Activated CD4-positive, alpha-beta T cell treated with anti-CD3 and anti-CD28 coated beads for 36 hours (primary cell): ENCODE results near the gene TBX18. TPM values are rescaled to one million over a fixed set of nuclear protein-coding genes. Genes with fewer than 3 reads are reported as not detected.

Experiments used
- ATAC-seq: fragments of 200-7000 bp; cut with Tn5 transposase; one replicate; pipeline ENCODE4 v1.10.0; 2021; ENCODE audit warnings: mild to moderate bottlenecking, moderate library complexity
- CTCF ChIA-PET: fragments of 350-600 bp; sonication (Branson Sonifier 250); formaldehyde crosslinking; loops from one replicate; lab custom pipeline; 2021; ENCODE audit warnings: antibody characterized with exemption; lab: Charles Lee
- POLR2A ChIA-PET: fragments of 350-600 bp; sonication (Branson Sonifier 250); formaldehyde crosslinking; loops from one replicate; lab custom pipeline; 2021; ENCODE audit warnings: antibody characterized with exemption, inconsistent platforms; lab: Charles Lee
- DNase-seq: peaks from one replicate; pipeline ENCODE4 v3.0.0-alpha.2; 2020
- H3K27ac Mint-ChIP-seq: one replicate; pipeline ENCODE4 v1.8.0; 2021; ENCODE audit warnings: mixed read lengths
- H3K27me3 Mint-ChIP-seq: one replicate; pipeline ENCODE4 v1.8.0; 2021; ENCODE audit warnings: mixed read lengths
- H3K36me3 Mint-ChIP-seq: one replicate; pipeline ENCODE4 v1.8.0; 2021; ENCODE audit warnings: low read depth, mixed read lengths
- H3K4me1 Mint-ChIP-seq: one replicate; pipeline ENCODE4 v1.8.0; 2021; ENCODE audit warnings: mixed read lengths
- H3K4me3 Mint-ChIP-seq: one replicate; pipeline ENCODE4 v1.8.0; 2021; ENCODE audit warnings: mild to moderate bottlenecking, moderate library complexity, mixed read lengths
- H3K9me3 Mint-ChIP-seq: one replicate; pipeline ENCODE4 v1.8.0; 2021; ENCODE audit warnings: low read depth, mixed read lengths
- intact Hi-C, 2 experiments: fragments of 100-400 bp; cut with DNase I in 1 of 2; cut with micrococcal nuclease in 1 of 2; formaldehyde crosslinking; loops; one replicate each; pipeline versions ENCODE4 v1.14.2 to v1.15.1; 2022 to 2024; cut with DNase I, micrococcal nuclease
- total RNA-seq, 2 experiments: library from RNA; stranded (reverse); gene quantifications; one replicate each; pipeline ENCODE4 v1.2.3, GENCODE V29; 2021

The TBX18 gene
- total RNA-seq, 2 experiments from 2014 or later: not detected

DNA sequence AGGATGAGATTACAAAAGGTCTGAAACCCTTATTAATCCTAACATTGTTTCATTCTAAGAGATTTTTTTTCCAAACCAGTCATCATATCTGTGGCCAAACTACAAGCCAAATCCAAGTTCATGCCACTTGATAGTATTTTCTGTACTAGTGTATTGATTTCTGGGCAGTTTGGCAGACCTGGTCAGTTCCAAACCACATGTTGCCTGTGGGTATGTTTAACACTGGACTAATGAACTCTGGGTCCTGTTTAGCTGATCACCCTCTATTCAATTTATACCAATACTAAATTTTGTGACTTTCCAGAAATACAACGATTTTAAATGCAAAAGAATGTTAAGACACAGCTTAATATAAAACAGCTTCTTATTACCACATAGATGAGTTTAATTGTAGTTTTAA lies 24.0 kb downstream of the TBX18 start:
- DNase-seq (no peak), ATAC-seq (no peak)
- Mint-ChIP-seq H3K4me3 (no peak overlapping the region), H3K4me1 (no peaks in the 10 kb centered on the region), H3K9me3 (no peaks in the 10 kb centered on the region), H3K36me3 (no peaks in the 10 kb centered on the region), H3K27ac (no peak overlapping the region), H3K27me3 (no peaks in the 10 kb centered on the region)
- POLR2A ChIA-PET: no interaction called here
- CTCF ChIA-PET: interaction anchor here (0.8 kb wide), 1 partner anchor 56 kb away, joined by 3 read pairs; no protein-coding TSS in a partner anchor
- intact Hi-C loops: no loop called here

- intact Hi-C loops: no loop called here
- Mint-ChIP-seq H3K9me3 (no peaks in the 10 kb centered on the region), H3K27me3 (no peaks in the 10 kb centered on the region), H3K27ac (no peak overlapping the region), H3K4me3 (no peak overlapping the region), H3K4me1 (no peaks in the 10 kb centered on the region), H3K36me3 (no peaks in the 10 kb centered on the region)
- DNase-seq (no peak), ATAC-seq (no peak)
- CTCF ChIA-PET: no interaction called here
- POLR2A ChIA-PET: no interaction called here
These were observed 24.6 kb downstream of the TBX18 start for GRCh38 chr6:84739866-84740208.

- Mint-ChIP-seq H3K27ac (no peak overlapping the region), H3K4me1 (no peaks in the 10 kb centered on the region), H3K9me3 (no peaks in the 10 kb centered on the region), H3K27me3 (no peaks in the 10 kb centered on the region), H3K4me3 (no peak overlapping the region), H3K36me3 (no peaks in the 10 kb centered on the region)
- intact Hi-C loops: no loop called here
- ChIA-PET POLR2A (no interaction called here), CTCF (no interaction called here)
- DNase-seq (no peak), ATAC-seq (no peak)
These were observed 25.2 kb downstream of the TBX18 start for GRCh38 chr6:84738996-84739865.

GRCh38 chr6:84733889-84734288 lies 30.5 kb downstream of the TBX18 start:
- Mint-ChIP-seq H3K27me3 (no peaks in the 10 kb centered on the region), H3K4me3 (no peak overlapping the region), H3K27ac (no peak overlapping the region), H3K36me3 (no peaks in the 10 kb centered on the region), H3K4me1 (no peaks in the 10 kb centered on the region), H3K9me3 (no peaks in the 10 kb centered on the region)
- no peak for ATAC-seq
- CTCF ChIA-PET: no interaction called here
- intact Hi-C loops: no loop called here
- POLR2A ChIA-PET: no interaction called here
- no peak for DNase-seq

DNA sequence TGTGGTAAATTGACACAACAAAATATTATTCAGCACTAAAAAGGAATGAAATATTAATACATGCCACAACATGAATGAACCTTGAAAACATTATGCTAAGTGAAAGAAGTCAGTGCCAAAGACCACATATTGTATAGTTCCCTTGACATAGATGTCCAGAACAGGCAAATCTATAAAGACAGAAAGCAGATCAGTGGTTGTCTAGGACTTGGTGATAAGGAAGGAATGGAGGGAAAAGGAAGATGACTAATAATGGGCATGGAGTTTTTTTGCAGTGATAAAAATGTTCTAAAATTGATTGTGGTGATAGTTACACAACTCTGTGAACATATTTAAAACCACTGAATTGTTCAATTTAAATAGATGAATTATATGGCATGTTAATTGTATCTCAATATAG lies 32.5 kb downstream of the TBX18 start:
- Mint-ChIP-seq H3K36me3 (no peaks in the 10 kb centered on the region), H3K27me3 (no peaks in the 10 kb centered on the region), H3K4me1 (no peaks in the 10 kb centered on the region), H3K9me3 (no peaks in the 10 kb centered on the region), H3K27ac (no peak overlapping the region), H3K4me3 (no peak overlapping the region)
- no peak for ATAC-seq
- CTCF ChIA-PET: no interaction called here
- no peak for DNase-seq
- intact Hi-C loops: no loop called here
- POLR2A ChIA-PET: no interaction called here

DNA sequence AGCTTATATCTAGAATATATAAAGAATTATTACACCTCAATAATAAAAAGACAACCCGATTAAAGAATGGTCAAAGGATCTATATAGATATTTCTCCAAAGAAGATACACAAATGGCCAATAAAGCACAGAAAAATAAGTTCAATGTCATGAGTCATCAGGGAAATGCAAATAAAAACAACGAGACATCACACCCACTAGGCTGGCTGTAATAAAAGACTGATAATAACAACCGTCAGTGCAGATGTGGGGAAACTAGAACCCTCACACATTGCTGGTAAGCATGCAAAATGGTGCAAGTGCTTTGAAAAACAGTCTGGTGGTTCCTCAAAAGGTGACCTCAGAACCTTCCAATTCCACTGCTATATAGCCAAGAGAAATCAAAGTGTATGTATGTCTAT lies 33.0 kb downstream of the TBX18 start:
- Mint-ChIP-seq H3K27me3 (no peaks in the 10 kb centered on the region), H3K4me3 (no peak overlapping the region), H3K27ac (no peak overlapping the region), H3K9me3 (no peaks in the 10 kb centered on the region), H3K4me1 (no peaks in the 10 kb centered on the region), H3K36me3 (no peaks in the 10 kb centered on the region)
- ChIA-PET CTCF (interaction anchor here (0.6 kb wide), 1 partner anchor 21 kb away, joined by 4 read pairs; no protein-coding TSS in a partner anchor), POLR2A (no interaction called here)
- intact Hi-C loops: no loop called here
- ATAC-seq: no peak
- DNase-seq: no peak

- Mint-ChIP-seq H3K4me1 (no peaks in the 10 kb centered on the region), H3K4me3 (no peak overlapping the region), H3K9me3 (no peaks in the 10 kb centered on the region), H3K27ac (no peak overlapping the region), H3K36me3 (no peaks in the 10 kb centered on the region), H3K27me3 (no peaks in the 10 kb centered on the region)
- no peak for DNase-seq
- POLR2A ChIA-PET: no interaction called here
- ATAC-seq: no peak
- CTCF ChIA-PET: interaction anchor here (0.6 kb wide), 1 partner anchor 34 kb away, joined by 4 read pairs; no protein-coding TSS in a partner anchor
- intact Hi-C loops: no loop called here
These were observed 35.8 kb downstream of the TBX18 start for GRCh38 chr6:84728602-84729001.

DNA sequence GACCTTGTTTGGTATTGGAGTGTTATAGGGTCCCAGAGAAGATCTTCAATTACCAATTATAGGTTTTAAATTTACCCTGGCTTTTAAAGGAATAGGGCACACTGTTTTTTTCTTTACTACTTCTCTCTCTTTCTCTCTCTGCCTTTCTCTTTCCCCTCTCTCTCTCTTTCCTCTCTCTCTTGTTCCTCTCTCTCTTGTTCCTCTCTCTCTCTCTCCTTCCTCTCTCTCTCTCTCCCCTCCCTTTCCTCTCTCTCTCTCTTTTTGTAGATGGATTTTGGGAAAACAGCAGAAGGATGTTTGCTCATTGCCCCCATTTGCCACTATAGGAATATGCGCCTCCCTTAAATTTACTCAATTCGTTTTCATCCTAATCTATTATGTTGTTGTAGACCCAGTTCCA lies 45.2 kb downstream of the TBX18 start:
- CTCF ChIA-PET: no interaction called here
- no peaks in the 10 kb centered on the region for H3K36me3 Mint-ChIP-seq
- POLR2A ChIA-PET: no interaction called here
- H3K9me3 Mint-ChIP-seq: no peaks in the 10 kb centered on the region
- H3K27me3 Mint-ChIP-seq: no peaks in the 10 kb centered on the region
- DNase-seq (no peak), ATAC-seq (no peak)
- intact Hi-C loops: no loop called here
- no peak overlapping the region for H3K27ac Mint-ChIP-seq
- H3K4me3 Mint-ChIP-seq: no peak overlapping the region
- H3K4me1 Mint-ChIP-seq: no peaks in the 10 kb centered on the region

GRCh38 chr6:84718038-84718955 lies 46.1 kb downstream of the TBX18 start:
- no peaks in the 10 kb centered on the region for H3K27me3 Mint-ChIP-seq
- H3K36me3 Mint-ChIP-seq: no peaks in the 10 kb centered on the region
- no peak for ATAC-seq
- H3K27ac Mint-ChIP-seq: no peak overlapping the region
- ChIA-PET CTCF (interaction anchor here (0.7 kb wide), 1 partner anchor 13 kb away, joined by 3 read pairs; no protein-coding TSS in a partner anchor), POLR2A (no interaction called here)
- H3K4me3 Mint-ChIP-seq: no peak overlapping the region
- no peak for DNase-seq
- H3K4me1 Mint-ChIP-seq: no peaks in the 10 kb centered on the region
- H3K9me3 Mint-ChIP-seq: no peaks in the 10 kb centered on the region
- intact Hi-C loops: no loop called here

GRCh38 chr6:84709121-84709520 lies 55.3 kb downstream of the TBX18 start:
- no peaks in the 10 kb centered on the region for H3K4me1 Mint-ChIP-seq
- H3K4me3 Mint-ChIP-seq: no peak overlapping the region

DNA sequence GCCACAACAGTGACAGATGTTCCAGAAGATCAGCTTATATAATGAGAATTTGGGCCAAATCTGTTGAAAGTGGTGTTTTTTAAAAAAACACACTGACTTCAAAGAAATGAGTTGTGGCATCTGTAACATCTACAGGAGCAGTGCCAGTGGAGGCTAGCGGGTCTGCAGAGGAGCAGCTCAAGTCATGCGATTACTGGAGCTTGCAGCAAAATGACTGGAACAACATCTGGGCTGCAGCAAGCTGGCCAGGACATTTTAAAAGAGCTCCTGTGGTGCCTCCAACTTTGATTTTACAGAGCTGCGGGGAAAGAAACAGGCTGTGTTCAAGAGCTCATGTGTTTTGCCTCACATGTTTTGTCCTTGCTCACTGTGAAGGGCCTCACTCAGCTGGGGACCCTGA lies 57.2 kb downstream of the TBX18 start:
- Mint-ChIP-seq H3K27me3 (no peaks in the 10 kb centered on the region), H3K4me1 (no peaks in the 10 kb centered on the region), H3K4me3 (no peak overlapping the region), H3K27ac (no peak overlapping the region), H3K36me3 (no peaks in the 10 kb centered on the region), H3K9me3 (peaks cover 3% of the 10 kb centered on the region)
- CTCF ChIA-PET: no interaction called here
- ATAC-seq (no peak), DNase-seq (no peak)
- intact Hi-C loops: no loop called here
- POLR2A ChIA-PET: no interaction called here

More at GRCh38 chr6:84709121-84709520, 55.3 kb downstream of the TBX18 start:
- Mint-ChIP-seq H3K9me3 (peaks cover 4% of the 10 kb centered on the region), H3K36me3 (no peaks in the 10 kb centered on the region), H3K27ac (no peak overlapping the region), H3K27me3 (no peaks in the 10 kb centered on the region)
- ATAC-seq (no peak), DNase-seq (no peak)
- intact Hi-C loops: no loop called here
- CTCF ChIA-PET: no interaction called here
- POLR2A ChIA-PET: no interaction called here
